K562 (cell line): ENCODE results near the gene NECTIN4. TPM values are rescaled to one million over a fixed set of nuclear protein-coding genes. Genes with fewer than 3 reads are reported as not detected.

Source experiments
- ATAC-seq: fragments of 200-7000 bp; cut with Tn5 transposase; 3 replicates; pipeline ENCODE4 v1.9.1; 2020; ENCODE audit warnings: moderate library complexity
- BruUV-seq: library from RNA; stranded (reverse); fragments of 400-500 nt; replicated peaks from 2 replicates; lab custom pipeline; 2021; lab: Mats Ljungman, UMichigan
- CTCF ChIA-PET: fragments of 300-600 bp; formaldehyde crosslinking; extraction: SDS; loops from one replicate; lab custom pipeline; 2021; ENCODE audit warnings: low intra/inter-chr PET ratio; lab: Yijun Ruan, JAX
- POLR2A ChIA-PET: fragments of 300-600, 350-650 bp; sonication (Branson Sonifier 250); formaldehyde crosslinking; extraction: SDS; loops from one replicate; lab custom pipeline; 2021; ENCODE audit warnings: antibody characterized with exemption, inconsistent platforms; lab: Yijun Ruan, JAX
- DNase-seq, 4 experiments: peaks; one replicate each; pipeline versions ENCODE4 v3.0.0 to v3.0.0-alpha.2; 2011 to 2018; ENCODE audit warnings: low spot score in 3 of 4, mixed read lengths in 3 of 4; ENCODE audit errors: extremely low read depth in 1 of 4
- FAIRE-seq: peaks from 2 replicates; lab custom pipeline; 2011; peaks lifted over from hg19 to GRCh38; lab: Jason Lieb, UNC
- H2AFZ ChIP-seq: 2 replicates; pipeline ENCODE4 v1.6.0; 2011; ENCODE audit warnings: low read depth, low read length, control low read depth, inconsistent platforms
- H3K27ac ChIP-seq: fragments of 200-600 bp; 3 replicates; pipeline ENCODE4 v1.8.0; 2011; ENCODE audit warnings: low read depth, mild to moderate bottlenecking, control low read depth, inconsistent platforms, low read length, moderate library complexity, mixed read lengths; ENCODE audit errors: extremely low read depth
- H3K27me3 ChIP-seq, 2 experiments: fragments of 300-600 bp in 1 of 2; 2 replicates in 1 of 2; 3 replicates in 1 of 2; pipeline versions ENCODE4 v1.6.0 to v1.8.0; 2011; ENCODE audit warnings: inconsistent platforms in 2 of 2, low read length in 2 of 2, mild to moderate bottlenecking in 1 of 2, mixed read lengths in 1 of 2, moderate library complexity in 1 of 2; ENCODE audit not compliant: control insufficient read depth in 2 of 2, insufficient read depth in 2 of 2
- H3K36me3 ChIP-seq: fragments of 300-600 bp; 3 replicates; pipeline ENCODE4 v1.8.0; 2011; ENCODE audit warnings: mild to moderate bottlenecking, low read length, inconsistent platforms; ENCODE audit not compliant: control insufficient read depth, insufficient read depth
- H3K4me1 ChIP-seq, 2 experiments: fragments of 200-600 bp in 1 of 2; replicated peaks in 1 of 2; 2 replicates in 1 of 2; 3 replicates in 1 of 2; pipeline versions ENCODE4 v1.5.1 to v1.8.0; 2011; ENCODE audit warnings: inconsistent platforms in 2 of 2, low read length in 2 of 2, mild to moderate bottlenecking in 1 of 2, mixed read lengths in 1 of 2, moderate library complexity in 1 of 2; ENCODE audit not compliant: control insufficient read depth in 2 of 2, insufficient read depth in 2 of 2
- H3K4me2 ChIP-seq: 2 replicates; pipeline ENCODE4 v1.6.1; 2011; ENCODE audit warnings: low read length, control low read depth, inconsistent platforms, mixed read lengths; ENCODE audit not compliant: insufficient read depth
- H3K4me3 ChIP-seq: fragments of 200-600 bp; sonication (generic), shearing (Covaris generic); 2 replicates; pipeline ENCODE4 v1.5.1; 2016; ENCODE audit warnings: control low read depth, inconsistent platforms
- H3K79me2 ChIP-seq: fragments of 200-600 bp; 3 replicates; pipeline ENCODE4 v1.8.0; 2011; ENCODE audit warnings: low read length, inconsistent platforms; ENCODE audit not compliant: control insufficient read depth, insufficient read depth
- H3K9ac ChIP-seq, 2 experiments: 2 replicates each; pipeline versions ENCODE4 v1.6.0 to v1.6.1; 2011; ENCODE audit warnings: low read depth in 2 of 2, low read length in 2 of 2, control low read depth in 1 of 2, inconsistent platforms in 1 of 2, mild to moderate bottlenecking in 1 of 2, mixed read lengths in 1 of 2; ENCODE audit not compliant: insufficient read depth in 1 of 2
- H3K9me1 ChIP-seq: one replicate; pipeline ENCODE4 v1.6.0; 2011; ENCODE audit warnings: inconsistent platforms, mild to moderate bottlenecking, low read length, moderate library complexity; ENCODE audit not compliant: control insufficient read depth, insufficient read depth
- H3K9me3 ChIP-seq: replicated peaks from 2 replicates; pipeline ENCODE4 v1.5.1; 2011; ENCODE audit warnings: low read depth, low read length, inconsistent platforms; ENCODE audit not compliant: control insufficient read depth, insufficient read depth
- H4K20me1 ChIP-seq: replicated peaks from 2 replicates; pipeline ENCODE4 v1.6.1; 2011; ENCODE audit warnings: low read length, inconsistent platforms, mixed read lengths; ENCODE audit not compliant: control insufficient read depth, insufficient read depth
- HOMEZ ChIP-seq: fragments of 250-450 bp; sonication (Bioruptor Pico); IDR thresholded peaks from 2 replicates; pipeline ENCODE4 v1.4.0; 2020; ENCODE audit warnings: mild to moderate bottlenecking, moderate library complexity
- IFI16 ChIP-seq: fragments of 250-450 bp; sonication (Bioruptor Pico); IDR thresholded peaks from 2 replicates; pipeline ENCODE4 v2.1.2; 2022; ENCODE audit warnings: mild to moderate bottlenecking, inconsistent platforms
- KLF1 ChIP-seq: fragments of 450-650 bp; IDR thresholded peaks from 2 replicates; pipeline ENCODE4 v1.6.1; 2016; ENCODE audit warnings: missing genetic modification characterization, missing compliant biosample characterization
- MEF2A ChIP-seq: IDR thresholded peaks from 2 replicates; pipeline ENCODE4 v1.6.1; 2011; ENCODE audit warnings: low read depth, mild to moderate bottlenecking, low read length, moderate library complexity; ENCODE audit not compliant: control insufficient read depth
- PHTF2 ChIP-seq: fragments of 250-450 bp; sonication (Bioruptor Pico); IDR thresholded peaks from 2 replicates; pipeline ENCODE4 v1.5.0; 2021; ENCODE audit warnings: mild to moderate bottlenecking
- TCF7 ChIP-seq: sonication (generic); IDR thresholded peaks from 2 replicates; pipeline ENCODE4 v1.6.1; 2016; ENCODE audit warnings: antibody characterized with exemption, borderline replicate concordance
- ZFX ChIP-seq: sonication (generic); formaldehyde crosslinking; IDR thresholded peaks from 2 replicates; pipeline ENCODE4 v1.8.0; 2022; ENCODE audit warnings: mild to moderate bottlenecking, missing genetic modification reagents, moderate library complexity
- ZNF449 ChIP-seq: fragments of 250-450 bp; sonication (Bioruptor Pico); IDR thresholded peaks from 2 replicates; pipeline ENCODE4 v1.8.0; 2022; ENCODE audit warnings: moderate library complexity, mild to moderate bottlenecking, inconsistent platforms
- ZNF75A ChIP-seq: fragments of 450-650 bp; formaldehyde crosslinking; IDR thresholded peaks from 2 replicates; pipeline ENCODE4 v1.4.0; 2020; ENCODE audit warnings: mild to moderate bottlenecking
- WGBS: fragments of 100-300 bp; shearing (Covaris generic); methylation state at CpG from one replicate; pipeline ENCODE4 v1.1.6; 2016; ENCODE audit warnings: low coverage, mixed read lengths; ENCODE audit not compliant: insufficient coverage; ENCODE audit errors: missing lambda C conversion rate; 5-methylcytosine and 5-hydroxymethylcytosine counted together
- in situ Hi-C: fragments of 300-500 bp; cut with MboI; formaldehyde crosslinking; loops from 4 replicates; pipeline ENCODE4 v1.15.0; 2018; ENCODE audit warnings: inconsistent platforms, mixed read lengths
- intact Hi-C: fragments of 100-400 bp; cut with micrococcal nuclease; formaldehyde crosslinking; loops from 2 replicates; pipeline ENCODE4 v1.14.2; 2022
- polyA plus RNA-seq, 8 experiments: library from polyadenylated mRNA; depleted of rRNA in 4 of 8; stranded (reverse) in 5 of 8; unstranded in 3 of 8; fragments of >200 nt; fragmentation: Nextera tagmentation in 2 of 8; fragmentation: Illumina TruSeq in 1 of 8; extraction: Ambion mirVana in 2 of 8; extraction: Trizol in 1 of 8; gene quantifications; 2 replicates each; pipeline versions ENCODE4 v1.2.1 to v1.2.3, GENCODE V29; 2011 to 2014; ENCODE audit warnings: inconsistent platforms in 1 of 8, missing spikeins in 1 of 8
- total RNA-seq, 7 experiments: library from RNA; depleted of rRNA in 6 of 7; stranded (reverse); fragments of >200 nt in 6 of 7; fragmentation: Illumina TruSeq in 2 of 7; extraction: Trizol in 2 of 7; gene quantifications; 2 replicates each; pipeline versions ENCODE4 v1.2.1 to v1.2.3, GENCODE V29; 2011 to 2021; ENCODE audit warnings: low replicate concordance in 1 of 7

Gene NECTIN4
- total and polyA plus RNA-seq, 9 of the 15 experiments (the other 6 are each of a cell fraction or from before 2014, with no cell fraction given), result 0.01 to 0.09 TPM; not detected in 7

GRCh38 chr1:161114556-161114955 lies 25.2 kb upstream of the NECTIN4 start:
- 60% methylated on average over 2 of the region's 2 CpGs for WGBS
- Histone ChIP-seq H3K9ac (no peak overlapping the region; a peak in 1 of 4 replicates), H3K4me3 (no peak overlapping the region), H3K4me2 (no peak overlapping the region), H3K27ac (0 out of 3 replicates have a peak overlapping the region, but pooled peaks have one; percentile 28), H3K36me3 (peaks cover 69% of the 10 kb centered on the region), H3K27me3 (no peaks in the 10 kb centered on the region; a peak in 1 of 5 replicates), H4K20me1 (no peaks in the 10 kb centered on the region; the same call in 1 of the 2 replicates), H3K4me1 (peaks cover 25 to 39% of the 10 kb centered on the region in 2 experiments), H3K9me3 (no peaks in the 10 kb centered on the region), H3K9me1 (no peaks in the 10 kb centered on the region), H3K79me2 (peaks cover 98% of the 10 kb centered on the region), H2AFZ (no peak overlapping the region)
- BruUV-seq, result no TSS peak
- TF ChIP-seq TCF7 (no peak), ZNF75A (no peak), HOMEZ (no peak), PHTF2 (CRISPR knock-in tag) (no peak), ZNF449 (CRISPR knock-in tag) (no peak), KLF1 (tag) (no peak), ZFX (CRISPR knock-in tag) (no peak), IFI16 (no peak), MEF2A (no peak)
- DNase-seq (no peak), ATAC-seq (no peak), FAIRE-seq (no peak)
- in situ Hi-C loops (no loop called here), intact Hi-C loops (no loop called here)
- ChIA-PET CTCF (no interaction called here), POLR2A (interaction anchor here (0.7 to 5.3 kb wide), 4 partner anchors 12 to 270 kb away, joined by 3 to 39 read pairs (median 4); partner anchors contain the start of gene DEDD)
